HEK293 (cell line): ENCODE results near the gene TTYH1.
A peak's percentile ranks its signal among the peaks of the same experiment; 100 is the strongest.

ENCODE experiments used
- CTCF ChIA-PET: fragments of 350-600 bp; formaldehyde crosslinking; extraction: SDS; loops from one replicate; lab custom pipeline; 2021; ENCODE audit warnings: antibody characterized with exemption; lab: Yijun Ruan, JAX
- POLR2A ChIA-PET: fragments of 300-600 bp; formaldehyde crosslinking; extraction: SDS; loops from one replicate; lab custom pipeline; 2020; ENCODE audit warnings: antibody characterized with exemption, inconsistent platforms; lab: Yijun Ruan, JAX
- H3K27ac ChIP-seq: fragments of 200-500 bp; sonication (Bioruptor generic); 2 replicates; pipeline ENCODE4 v1.5.1; 2014; ENCODE audit warnings: low read depth, low read length, control low read depth, inconsistent platforms; ENCODE audit errors: extremely low read depth
- H3K36me3 ChIP-seq, 2 experiments: fragments of 200-500 bp in 1 of 2; sonication (Bioruptor generic) in 1 of 2; 1 replicate in 1 of 2; 2 replicates in 1 of 2; pipeline ENCODE4 v1.5.1; 2014 to 2017; ENCODE audit warnings: inconsistent platforms in 2 of 2, low read length in 2 of 2; ENCODE audit not compliant: control insufficient read depth in 2 of 2, insufficient read depth in 1 of 2
- H3K4me1 ChIP-seq: fragments of 200-500 bp; sonication (Bioruptor generic); 2 replicates; pipeline ENCODE4 v1.5.1; 2014; ENCODE audit warnings: mild to moderate bottlenecking, low read length, inconsistent platforms; ENCODE audit not compliant: control insufficient read depth, insufficient read depth
- H3K4me3 ChIP-seq: 2 replicates; pipeline ENCODE4 v1.5.1; 2011; ENCODE audit warnings: low read depth, mild to moderate bottlenecking, control low read depth, low read length, moderate library complexity
- H3K9me3 ChIP-seq: fragments of 200-500 bp; sonication (Bioruptor generic); 2 replicates; pipeline ENCODE4 v1.5.1; 2014; ENCODE audit warnings: low read depth, low read length, inconsistent platforms; ENCODE audit not compliant: control insufficient read depth, insufficient read depth
- HIC1 ChIP-seq: fragments of 450-650 bp; formaldehyde crosslinking; IDR thresholded peaks from 2 replicates; pipeline ENCODE4 v1.5.1; 2016; ENCODE audit warnings: missing biosample characterization, missing genetic modification characterization
- PATZ1 ChIP-seq: fragments of 450-650 bp; formaldehyde crosslinking; IDR thresholded peaks from 2 replicates; pipeline ENCODE4 v1.5.1; 2016; ENCODE audit warnings: missing biosample characterization, missing genetic modification characterization
- PRDM10 ChIP-seq: fragments of 450-650 bp; formaldehyde crosslinking; IDR thresholded peaks from 2 replicates; pipeline ENCODE4 v1.5.1; 2016; ENCODE audit warnings: missing biosample characterization, missing genetic modification characterization
- REPIN1 ChIP-seq: fragments of 450-650 bp; formaldehyde crosslinking; IDR thresholded peaks from 2 replicates; pipeline ENCODE4 v1.5.1; 2017; ENCODE audit warnings: missing biosample characterization, missing genetic modification characterization, low read depth
- SCRT2 ChIP-seq: fragments of 450-650 bp; formaldehyde crosslinking; IDR thresholded peaks from 2 replicates; pipeline ENCODE4 v1.5.1; 2016; ENCODE audit warnings: missing biosample characterization, missing genetic modification characterization
- ZNF311 ChIP-seq: fragments of 450-650 bp; formaldehyde crosslinking; IDR thresholded peaks from 2 replicates; pipeline ENCODE4 v1.5.1; 2017; ENCODE audit warnings: missing biosample characterization, missing genetic modification characterization, borderline replicate concordance
- ZNF514 ChIP-seq: fragments of 450-650 bp; formaldehyde crosslinking; IDR thresholded peaks from 2 replicates; pipeline ENCODE4 v1.5.1; 2016; ENCODE audit warnings: missing biosample characterization, missing genetic modification characterization
- ZNF654 ChIP-seq: fragments of 450-650 bp; formaldehyde crosslinking; IDR thresholded peaks from 2 replicates; pipeline ENCODE4 v1.5.1; 2016; ENCODE audit warnings: low read depth, missing biosample characterization, missing genetic modification characterization
- ZNF701 ChIP-seq: fragments of 450-650 bp; formaldehyde crosslinking; IDR thresholded peaks from 2 replicates; pipeline ENCODE4 v1.5.1; 2016; ENCODE audit warnings: missing biosample characterization, missing genetic modification characterization

Gene TTYH1

GRCh38 chr19:54460230-54461005 is 45.2 kb downstream of the TTYH1 start:
- no peak for TF ChIP-seq REPIN1 (tag by site-specific recombination)
- 0 out of 2 replicates have a peak, but pooled peaks have one; percentile 20 for TF ChIP-seq HIC1 (tag by site-specific recombination)
- peak; percentile 65 for TF ChIP-seq PATZ1 (tag by site-specific recombination)
- no peak overlapping the region for H3K27ac ChIP-seq
- CTCF ChIA-PET, result interaction anchor here (0.7 to 1.7 kb wide), 2 partner anchors 13 to 21 kb away, joined by 3 to 4 read pairs; partner anchors contain the start of gene CDC42EP5
- no peaks in the 10 kb centered on the region for H3K9me3 ChIP-seq
- H3K36me3 ChIP-seq, result peaks cover 31 to 69% of the 10 kb centered on the region in 2 experiments
- no peak overlapping the region for H3K4me3 ChIP-seq
- peaks cover 5% of the 10 kb centered on the region; the same call in 1 of the 2 replicates for H3K4me1 ChIP-seq
- POLR2A ChIA-PET, result interaction anchor here (0.5 to 6.8 kb wide), 2 partner anchors 11 to 779 kb away, joined by 3 to 64 read pairs; partner anchors contain the start of gene LENG8

- Histone ChIP-seq H3K9me3 (no peaks in the 10 kb centered on the region), H3K36me3 (peaks cover 31 to 61% of the 10 kb centered on the region in 2 experiments), H3K4me3 (no peak overlapping the region), H3K4me1 (peaks cover 5% of the 10 kb centered on the region; the same call in 1 of the 2 replicates), H3K27ac (0 out of 2 replicates have a peak overlapping the region, but pooled peaks have one; percentile 16)
- TF ChIP-seq ZNF514 (tag by site-specific recombination) (no peak), SCRT2 (no peak), PRDM10 (tag by site-specific recombination) (no peak), ZNF654 (tag by site-specific recombination) (no peak), HIC1 (tag by site-specific recombination) (peak; percentile 39; the same call in 1 of the 2 replicates), ZNF701 (tag by site-specific recombination) (no peak), ZNF311 (tag by site-specific recombination) (no peak)
- ChIA-PET POLR2A (interaction anchor here (0.5 to 6.8 kb wide), 2 partner anchors 12 to 778 kb away, joined by 3 to 64 read pairs; partner anchors contain the start of gene LENG8), CTCF (interaction anchor here (0.6 to 1.6 kb wide), 2 partner anchors 15 to 17 kb away, joined by 3 to 6 read pairs; no protein-coding TSS in a partner anchor)
Measured at GRCh38 chr19:54461210-54461609, 45.9 kb downstream of the TTYH1 start.
